ENCODE data around the gene LRRC27. TPM values are rescaled to one million over a fixed set of nuclear protein-coding genes. Genes with fewer than 3 reads are reported as not detected.
A peak's percentile ranks its signal among the peaks of the same experiment; 100 is the strongest.

LRRC27 gene
- total RNA-seq, 2 donors from 2014 or later = 4.7 to 6.5 TPM

- intact Hi-C loops (cut with DNase I) = no loop called here
- peak; percentile 73 for DNase-seq (ENCODE audit: low spot score)
These were observed 32.3 kb upstream of the LRRC27 start for GRCh38 chr10:132299371-132300336.

GRCh38 chr10:132300582-132300981 is 31.4 kb upstream of the LRRC27 start:
- peak; percentile 70 for DNase-seq (ENCODE audit: low spot score)
- intact Hi-C loops (cut with DNase I) = no loop called here

GRCh38 chr10:132301371-132302330 is 30.3 kb upstream of the LRRC27 start:
- DNase-seq (ENCODE audit: low spot score) = peak; percentile 76
- intact Hi-C loops (cut with DNase I) = no loop called here

- peak; percentile 50 for DNase-seq (ENCODE audit: low spot score)
- intact Hi-C loops (cut with DNase I) = no loop called here
These were observed 29.3 kb upstream of the LRRC27 start for GRCh38 chr10:132302421-132303310.

- peak; percentile 34 for DNase-seq (ENCODE audit: low spot score)
- intact Hi-C loops (cut with DNase I) = no loop called here
These were observed 28.5 kb upstream of the LRRC27 start for GRCh38 chr10:132303361-132304115.

- DNase-seq (ENCODE audit: low spot score) = peak; percentile 72
- intact Hi-C loops (cut with DNase I) = no loop called here
These were observed 27.1 kb upstream of the LRRC27 start for GRCh38 chr10:132304756-132305509.

- intact Hi-C loops (cut with DNase I) = no loop called here
These were observed 26.2 kb upstream of the LRRC27 start for GRCh38 chr10:132305654-132306342.

GRCh38 chr10:132306343-132306685 is 25.7 kb upstream of the LRRC27 start:
- intact Hi-C loops (cut with DNase I) = no loop called here
- DNase-seq (ENCODE audit: low spot score) = peak; percentile 16

More at GRCh38 chr10:132305654-132306342, 26.2 kb upstream of the LRRC27 start:
- peak; percentile 70 for DNase-seq (ENCODE audit: low spot score)

- intact Hi-C loops (cut with DNase I) = no loop called here
- DNase-seq (ENCODE audit: low spot score) = peak; percentile 87
These were observed 24.9 kb upstream of the LRRC27 start for GRCh38 chr10:132306864-132307751.

GRCh38 chr10:132307823-132308586 is 24.0 kb upstream of the LRRC27 start, which contains the start of gene STK32C:
Gene STK32C, minus strand, starts transcription at chr10:132307950. Its CDS starts 117 bp downstream, at chr10:132307833.
- intact Hi-C loops (cut with DNase I) = no loop called here

GRCh38 chr10:132308587-132309470 is 23.2 kb upstream of the LRRC27 start:
- intact Hi-C loops (cut with DNase I) = no loop called here
- peak; percentile 78 for DNase-seq (ENCODE audit: low spot score)

More at GRCh38 chr10:132307823-132308586, 24.0 kb upstream of the LRRC27 start, which contains the start of gene STK32C:
- peak; percentile 97 for DNase-seq (ENCODE audit: low spot score)

- intact Hi-C loops (cut with DNase I) = no loop called here
- DNase-seq (ENCODE audit: low spot score) = peak; percentile 52
These were observed 22.5 kb upstream of the LRRC27 start for GRCh38 chr10:132309471-132309865.

- peak; percentile 71 for DNase-seq (ENCODE audit: low spot score)
- intact Hi-C loops (cut with DNase I) = no loop called here
These were observed 22.0 kb upstream of the LRRC27 start for GRCh38 chr10:132309879-132310591.

All from posterior vena cava (tissue), 2 donors.